ENCODE data around the gene SPEN. TPM values are rescaled to one million over a fixed set of nuclear protein-coding genes. Genes with fewer than 3 reads are reported as not detected.

SPEN gene
- total and polyA plus RNA-seq, 9 of the 15 experiments (the other 6 are each of a cell fraction or from before 2014, with no cell fraction given) = 5.7 to 87.5 (median 27.2) TPM

DNA sequence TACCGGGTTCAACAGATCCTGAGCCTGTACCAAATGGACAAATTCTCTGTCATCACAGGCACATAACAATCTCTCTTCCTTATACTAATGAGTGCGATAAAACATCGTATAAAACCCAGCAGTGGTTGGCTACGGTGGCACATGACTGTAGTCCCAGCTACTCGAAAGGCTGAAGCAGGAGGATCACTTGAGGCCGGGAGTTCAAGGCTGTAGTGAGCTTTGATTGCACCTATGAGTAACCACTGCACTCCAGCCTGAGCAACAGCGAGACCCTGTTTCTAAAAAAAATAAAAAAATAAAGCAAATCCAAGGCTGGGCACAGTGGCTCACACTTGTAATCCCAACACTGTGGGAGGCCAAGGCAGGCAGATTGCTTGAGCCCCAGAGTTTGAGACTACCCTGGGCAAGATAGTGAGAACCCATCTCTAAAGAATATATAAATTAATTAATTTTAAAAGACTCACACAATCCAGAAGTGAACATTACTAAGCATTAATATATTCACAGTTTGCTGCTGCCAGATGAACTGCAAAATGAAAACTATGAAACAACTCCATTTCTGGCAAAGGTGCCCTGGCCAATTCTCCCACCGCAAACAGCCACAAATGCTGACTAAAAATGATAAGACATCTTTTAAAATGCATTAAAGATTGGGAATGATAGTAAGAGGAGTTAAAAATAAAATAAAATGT lies 115.3 kb downstream of the SPEN start:
- Histone ChIP-seq H3K27me3 (ENCODE audit: control insufficient read depth in 2 of 2, insufficient read depth in 2 of 2, low read length in 2 of 2) (no peaks in the 10 kb centered on the region), H3K9ac (ENCODE audit: insufficient read depth in 1 of 2, low read depth in 2 of 2, low read length in 2 of 2) (no peak overlapping the region), H3K27ac (ENCODE audit: extremely low read depth, low read depth, low read length) (no peak overlapping the region), H3K79me2 (ENCODE audit: control insufficient read depth, insufficient read depth, low read length) (peaks cover 59% of the 10 kb centered on the region), H3K9me3 (replicated peaks; ENCODE audit: control insufficient read depth, insufficient read depth, low read depth, low read length) (no peaks in the 10 kb centered on the region), H3K4me1 (replicated peaks in 1 of 2; ENCODE audit: control insufficient read depth in 2 of 2, insufficient read depth in 2 of 2, low read length in 2 of 2) (peaks cover 0 to 8% of the 10 kb centered on the region in 2 experiments; a peak in 2 of 5 replicates), H4K20me1 (replicated peaks; ENCODE audit: control insufficient read depth, insufficient read depth, low read length) (no peaks in the 10 kb centered on the region), H3K9me1 (ENCODE audit: control insufficient read depth, insufficient read depth, low read length) (no peaks in the 10 kb centered on the region), H3K4me2 (ENCODE audit: insufficient read depth, low read length) (no peak overlapping the region), H3K4me3 (no peak overlapping the region), H3K36me3 (ENCODE audit: control insufficient read depth, insufficient read depth, low read length) (peaks cover 36% of the 10 kb centered on the region; the same call in 2 of the 3 replicates), H2AFZ (ENCODE audit: low read depth, low read length) (no peak overlapping the region)
- DNase-seq (ENCODE audit: extremely low read depth in 1 of 4, low spot score in 3 of 4) = no peak
- ATAC-seq = no peak
- in situ Hi-C loops (cut with MboI) = no loop called here
- BruUV-seq (replicated peaks) = no TSS peak
- ChIA-PET CTCF (ENCODE audit: low intra/inter-chr PET ratio) (no interaction called here), POLR2A (interaction anchor here (1.3 kb wide), 1 partner anchor 11 kb away, joined by 3 read pairs; no protein-coding TSS in a partner anchor)
- intact Hi-C loops (cut with micrococcal nuclease) = no loop called here
- WGBS (ENCODE audit: insufficient coverage, low coverage, missing lambda C conversion rate) = 77% methylated on average over 8 of the region's 8 CpGs
- no peak for FAIRE-seq
- no peak for TF ChIP-seq ZC3H8 (IDR thresholded peaks at IDR 0.05)
- no peak for TF ChIP-seq TAL1 (IDR thresholded peaks at IDR 0.05)
- no peak for TF ChIP-seq ZBED1 (IDR thresholded peaks at IDR 0.05)
- TF ChIP-seq ZNF354B (CRISPR knock-in tag; IDR thresholded peaks at IDR 0.05) = no peak
- no peak for TF ChIP-seq ZNF212 (CRISPR knock-in tag; IDR thresholded peaks at IDR 0.05)
- TF ChIP-seq IRF2 (CRISPR knock-in tag; IDR thresholded peaks at IDR 0.05) = no peak
- TF ChIP-seq ZNF644 (tag; IDR thresholded peaks at IDR 0.05; ENCODE audit: low read depth) = no peak
- no peak for TF ChIP-seq ZNF263 (CRISPR knock-in tag; IDR thresholded peaks at IDR 0.05; ENCODE audit: borderline replicate concordance)
- no peak for TF ChIP-seq FOXK1 (CRISPR knock-in tag; IDR thresholded peaks at IDR 0.05; ENCODE audit: borderline replicate concordance)
- TF ChIP-seq, protein P1, sequence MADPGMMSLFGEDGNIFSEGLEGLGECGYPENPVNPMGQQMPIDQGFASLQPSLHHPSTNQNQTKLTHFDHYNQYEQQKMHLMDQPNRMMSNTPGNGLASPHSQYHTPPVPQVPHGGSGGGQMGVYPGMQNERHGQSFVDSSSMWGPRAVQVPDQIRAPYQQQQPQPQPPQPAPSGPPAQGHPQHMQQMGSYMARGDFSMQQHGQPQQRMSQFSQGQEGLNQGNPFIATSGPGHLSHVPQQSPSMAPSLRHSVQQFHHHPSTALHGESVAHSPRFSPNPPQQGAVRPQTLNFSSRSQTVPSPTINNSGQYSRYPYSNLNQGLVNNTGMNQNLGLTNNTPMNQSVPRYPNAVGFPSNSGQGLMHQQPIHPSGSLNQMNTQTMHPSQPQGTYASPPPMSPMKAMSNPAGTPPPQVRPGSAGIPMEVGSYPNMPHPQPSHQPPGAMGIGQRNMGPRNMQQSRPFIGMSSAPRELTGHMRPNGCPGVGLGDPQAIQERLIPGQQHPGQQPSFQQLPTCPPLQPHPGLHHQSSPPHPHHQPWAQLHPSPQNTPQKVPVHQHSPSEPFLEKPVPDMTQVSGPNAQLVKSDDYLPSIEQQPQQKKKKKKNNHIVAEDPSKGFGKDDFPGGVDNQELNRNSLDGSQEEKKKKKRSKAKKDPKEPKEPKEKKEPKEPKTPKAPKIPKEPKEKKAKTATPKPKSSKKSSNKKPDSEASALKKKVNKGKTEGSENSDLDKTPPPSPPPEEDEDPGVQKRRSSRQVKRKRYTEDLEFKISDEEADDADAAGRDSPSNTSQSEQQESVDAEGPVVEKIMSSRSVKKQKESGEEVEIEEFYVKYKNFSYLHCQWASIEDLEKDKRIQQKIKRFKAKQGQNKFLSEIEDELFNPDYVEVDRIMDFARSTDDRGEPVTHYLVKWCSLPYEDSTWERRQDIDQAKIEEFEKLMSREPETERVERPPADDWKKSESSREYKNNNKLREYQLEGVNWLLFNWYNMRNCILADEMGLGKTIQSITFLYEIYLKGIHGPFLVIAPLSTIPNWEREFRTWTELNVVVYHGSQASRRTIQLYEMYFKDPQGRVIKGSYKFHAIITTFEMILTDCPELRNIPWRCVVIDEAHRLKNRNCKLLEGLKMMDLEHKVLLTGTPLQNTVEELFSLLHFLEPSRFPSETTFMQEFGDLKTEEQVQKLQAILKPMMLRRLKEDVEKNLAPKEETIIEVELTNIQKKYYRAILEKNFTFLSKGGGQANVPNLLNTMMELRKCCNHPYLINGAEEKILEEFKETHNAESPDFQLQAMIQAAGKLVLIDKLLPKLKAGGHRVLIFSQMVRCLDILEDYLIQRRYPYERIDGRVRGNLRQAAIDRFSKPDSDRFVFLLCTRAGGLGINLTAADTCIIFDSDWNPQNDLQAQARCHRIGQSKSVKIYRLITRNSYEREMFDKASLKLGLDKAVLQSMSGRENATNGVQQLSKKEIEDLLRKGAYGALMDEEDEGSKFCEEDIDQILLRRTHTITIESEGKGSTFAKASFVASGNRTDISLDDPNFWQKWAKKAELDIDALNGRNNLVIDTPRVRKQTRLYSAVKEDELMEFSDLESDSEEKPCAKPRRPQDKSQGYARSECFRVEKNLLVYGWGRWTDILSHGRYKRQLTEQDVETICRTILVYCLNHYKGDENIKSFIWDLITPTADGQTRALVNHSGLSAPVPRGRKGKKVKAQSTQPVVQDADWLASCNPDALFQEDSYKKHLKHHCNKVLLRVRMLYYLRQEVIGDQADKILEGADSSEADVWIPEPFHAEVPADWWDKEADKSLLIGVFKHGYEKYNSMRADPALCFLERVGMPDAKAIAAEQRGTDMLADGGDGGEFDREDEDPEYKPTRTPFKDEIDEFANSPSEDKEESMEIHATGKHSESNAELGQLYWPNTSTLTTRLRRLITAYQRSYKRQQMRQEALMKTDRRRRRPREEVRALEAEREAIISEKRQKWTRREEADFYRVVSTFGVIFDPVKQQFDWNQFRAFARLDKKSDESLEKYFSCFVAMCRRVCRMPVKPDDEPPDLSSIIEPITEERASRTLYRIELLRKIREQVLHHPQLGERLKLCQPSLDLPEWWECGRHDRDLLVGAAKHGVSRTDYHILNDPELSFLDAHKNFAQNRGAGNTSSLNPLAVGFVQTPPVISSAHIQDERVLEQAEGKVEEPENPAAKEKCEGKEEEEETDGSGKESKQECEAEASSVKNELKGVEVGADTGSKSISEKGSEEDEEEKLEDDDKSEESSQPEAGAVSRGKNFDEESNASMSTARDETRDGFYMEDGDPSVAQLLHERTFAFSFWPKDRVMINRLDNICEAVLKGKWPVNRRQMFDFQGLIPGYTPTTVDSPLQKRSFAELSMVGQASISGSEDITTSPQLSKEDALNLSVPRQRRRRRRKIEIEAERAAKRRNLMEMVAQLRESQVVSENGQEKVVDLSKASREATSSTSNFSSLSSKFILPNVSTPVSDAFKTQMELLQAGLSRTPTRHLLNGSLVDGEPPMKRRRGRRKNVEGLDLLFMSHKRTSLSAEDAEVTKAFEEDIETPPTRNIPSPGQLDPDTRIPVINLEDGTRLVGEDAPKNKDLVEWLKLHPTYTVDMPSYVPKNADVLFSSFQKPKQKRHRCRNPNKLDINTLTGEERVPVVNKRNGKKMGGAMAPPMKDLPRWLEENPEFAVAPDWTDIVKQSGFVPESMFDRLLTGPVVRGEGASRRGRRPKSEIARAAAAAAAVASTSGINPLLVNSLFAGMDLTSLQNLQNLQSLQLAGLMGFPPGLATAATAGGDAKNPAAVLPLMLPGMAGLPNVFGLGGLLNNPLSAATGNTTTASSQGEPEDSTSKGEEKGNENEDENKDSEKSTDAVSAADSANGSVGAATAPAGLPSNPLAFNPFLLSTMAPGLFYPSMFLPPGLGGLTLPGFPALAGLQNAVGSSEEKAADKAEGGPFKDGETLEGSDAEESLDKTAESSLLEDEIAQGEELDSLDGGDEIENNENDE (IDR thresholded peaks at IDR 0.05; ENCODE audit: low read depth, low read length) = no peak

Measured in K562 (cell line).